Stomach smooth muscle (tissue), 2 donors: ENCODE results near the gene BUB1.
A peak's percentile ranks its signal among the peaks of the same experiment; 100 is the strongest.
"Not testable (repeated sequence)": the region's sequence is repeated elsewhere in the genome, so short reads cannot be mapped to it uniquely, and the experiment has no call there.

Source experiments
- H3K27ac ChIP-seq: one replicate; pipeline ENCODE4 v1.7.0; 2013; ENCODE audit warnings: mild to moderate bottlenecking, low read length, inconsistent platforms
- H3K27me3 ChIP-seq, 2 donors: one replicate each; pipeline ENCODE4 v1.7.0; 2013; ENCODE audit warnings: low read length in 2 of 2; ENCODE audit not compliant: insufficient read depth in 2 of 2, control insufficient read depth in 1 of 2
- H3K36me3 ChIP-seq, 2 donors: one replicate each; pipeline ENCODE4 v1.7.0; 2013; ENCODE audit warnings: low read length in 2 of 2; ENCODE audit not compliant: control insufficient read depth in 2 of 2, insufficient read depth in 2 of 2
- H3K4me1 ChIP-seq: one replicate; pipeline ENCODE4 v1.7.0; 2013; ENCODE audit warnings: low read length; ENCODE audit not compliant: control insufficient read depth, insufficient read depth
- H3K4me3 ChIP-seq, 2 donors: one replicate each; pipeline ENCODE4 v1.7.0; 2013; ENCODE audit warnings: low read length in 2 of 2
- H3K9ac ChIP-seq, 2 donors: one replicate each; pipeline ENCODE4 v1.7.0; 2013; ENCODE audit warnings: low read length in 2 of 2, mild to moderate bottlenecking in 1 of 2
- H3K9me3 ChIP-seq, 2 donors: one replicate each; pipeline ENCODE4 v1.7.0; 2013; ENCODE audit warnings: low read length in 2 of 2; ENCODE audit not compliant: control insufficient read depth in 2 of 2
- donor health status: healthy.
- donor health status: Pancreatic carcinoma.

The BUB1 gene

GRCh38 chr2:110690083-110690965, 12.5 kb upstream of the BUB1 start:
- Histone ChIP-seq H3K27ac (no peak overlapping the region), H3K27me3 (no peaks in the 10 kb centered on the region), H3K4me3 (no peak overlapping the region), H3K9ac (no peak overlapping the region), H3K9me3 (peaks cover 0 to 5% of the 10 kb centered on the region in 2 donors), H3K4me1 (no peaks in the 10 kb centered on the region), H3K36me3 (no peaks in the 10 kb centered on the region)

- no peak overlapping the region for H3K4me3 ChIP-seq
- H3K27ac ChIP-seq, result no peak overlapping the region
- no peaks in the 10 kb centered on the region for H3K36me3 ChIP-seq
- H3K27me3 ChIP-seq, result no peaks in the 10 kb centered on the region
- no peaks in the 10 kb centered on the region for H3K4me1 ChIP-seq
- no peak overlapping the region for H3K9ac ChIP-seq
- H3K9me3 ChIP-seq, result peaks cover 0 to 5% of the 10 kb centered on the region in 2 donors
These were observed 10.8 kb upstream of the BUB1 start for GRCh38 chr2:110688594-110689091.

GRCh38 chr2:110687775-110688484, 10.1 kb upstream of the BUB1 start:
- not testable (repeated sequence) for H3K4me3 ChIP-seq, H3K9me3 ChIP-seq, H3K9ac ChIP-seq, H3K27ac ChIP-seq, H3K4me1 ChIP-seq, H3K27me3 ChIP-seq, H3K36me3 ChIP-seq

GRCh38 chr2:110682872-110683271, 5.0 kb upstream of the BUB1 start:
- no peak overlapping the region for H3K27ac ChIP-seq
- H3K9me3 ChIP-seq, result peaks cover 0 to 5% of the 10 kb centered on the region in 2 donors
- no peak overlapping the region for H3K9ac ChIP-seq
- peaks cover 3% of the 10 kb centered on the region for H3K4me1 ChIP-seq
- H3K4me3 ChIP-seq, result no peak overlapping the region
- no peaks in the 10 kb centered on the region for H3K36me3 ChIP-seq
- H3K27me3 ChIP-seq, result no peaks in the 10 kb centered on the region

GRCh38 chr2:110682267-110682666, 4.4 kb upstream of the BUB1 start:
- Histone ChIP-seq H3K4me3 (no peak overlapping the region), H3K27ac (no peak overlapping the region), H3K36me3 (no peaks in the 10 kb centered on the region), H3K27me3 (no peaks in the 10 kb centered on the region), H3K4me1 (peaks cover 6% of the 10 kb centered on the region), H3K9me3 (peaks cover 0 to under 1% of the 10 kb centered on the region in 2 donors), H3K9ac (no peak overlapping the region)

GRCh38 chr2:110680709-110681108, 2.8 kb upstream of the BUB1 start:
- Histone ChIP-seq H3K27ac (no peak overlapping the region), H3K4me1 (peaks cover 6% of the 10 kb centered on the region), H3K9me3 (no peaks in the 10 kb centered on the region), H3K27me3 (no peaks in the 10 kb centered on the region), H3K36me3 (no peaks in the 10 kb centered on the region), H3K9ac (no peak overlapping the region), H3K4me3 (no peak overlapping the region)

GRCh38 chr2:110679865-110680264, 2.0 kb upstream of the BUB1 start:
- peaks cover 6% of the 10 kb centered on the region for H3K4me1 ChIP-seq
- H3K27ac ChIP-seq, result no peak overlapping the region
- H3K9ac ChIP-seq, result peak overlapping the region in 1 of 2 donors; percentile 13
- no peaks in the 10 kb centered on the region for H3K27me3 ChIP-seq
- H3K4me3 ChIP-seq, result peak overlapping the region; percentile 30 to 94
- H3K36me3 ChIP-seq, result no peaks in the 10 kb centered on the region
- no peaks in the 10 kb centered on the region for H3K9me3 ChIP-seq

- peak overlapping the region in 1 of 2 donors; percentile 13 for H3K9ac ChIP-seq
- H3K4me3 ChIP-seq, result peak overlapping the region; percentile 30 to 94
- no peaks in the 10 kb centered on the region for H3K36me3 ChIP-seq
- H3K4me1 ChIP-seq, result peaks cover 6% of the 10 kb centered on the region
- no peaks in the 10 kb centered on the region for H3K9me3 ChIP-seq
- peaks cover 0 to 3% of the 10 kb centered on the region in 2 donors for H3K27me3 ChIP-seq
- no peak overlapping the region for H3K27ac ChIP-seq
These were observed 1.5 kb upstream of the BUB1 start for GRCh38 chr2:110679337-110679707.

GRCh38 chr2:110678457-110679336, 834 bp upstream of the BUB1 start:
- peak overlapping the region; percentile 94 to 98 for H3K4me3 ChIP-seq
- peak overlapping the region; percentile 62 for H3K27ac ChIP-seq
- H3K9ac ChIP-seq, result peak overlapping the region; percentile 91 to 94
- no peaks in the 10 kb centered on the region for H3K9me3 ChIP-seq
- peaks cover 6% of the 10 kb centered on the region for H3K4me1 ChIP-seq
- peaks cover 0 to 3% of the 10 kb centered on the region in 2 donors for H3K27me3 ChIP-seq
- no peaks in the 10 kb centered on the region for H3K36me3 ChIP-seq

GRCh38 chr2:110677080-110677479, 783 bp downstream of the BUB1 start:
- no peak overlapping the region for H3K9ac ChIP-seq
- peaks cover 0 to 3% of the 10 kb centered on the region in 2 donors for H3K27me3 ChIP-seq
- no peaks in the 10 kb centered on the region for H3K36me3 ChIP-seq
- no peaks in the 10 kb centered on the region for H3K9me3 ChIP-seq
- H3K4me3 ChIP-seq, result no peak overlapping the region
- H3K4me1 ChIP-seq, result peaks cover 6% of the 10 kb centered on the region
- H3K27ac ChIP-seq, result no peak overlapping the region
